Activated naive CD8-positive, alpha-beta T cell treated with anti-CD3 and anti-CD28 coated beads, Interleukin-2, amount 10 ng/mL, durations not matched to agents 7 days and 5 days (primary cell): ENCODE measurements around the gene FLT4. TPM values are rescaled to one million over a fixed set of nuclear protein-coding genes. Genes with fewer than 3 reads are reported as not detected.

Experiments
- ATAC-seq: fragments of 150-1000 bp; cut with Tn5 transposase; one replicate; pipeline ENCODE4 v1.10.0; 2021; ENCODE audit warnings: low read depth, moderate library complexity
- POLR2A ChIA-PET: fragments of 350-600 bp; sonication (Branson Sonifier 250); formaldehyde crosslinking; loops from one replicate; lab custom pipeline; 2021; ENCODE audit warnings: antibody characterized with exemption; lab: Charles Lee
- DNase-seq: peaks from one replicate; pipeline ENCODE4 v3.0.0; 2021
- H3K27ac Mint-ChIP-seq: one replicate; pipeline ENCODE4 v1.8.0; 2022; ENCODE audit warnings: mild to moderate bottlenecking, mixed read lengths
- H3K27me3 Mint-ChIP-seq: one replicate; pipeline ENCODE4 v1.8.0; 2022; ENCODE audit warnings: mild to moderate bottlenecking, moderate library complexity, mixed read lengths
- H3K36me3 Mint-ChIP-seq: one replicate; pipeline ENCODE4 v1.8.0; 2021; ENCODE audit warnings: mild to moderate bottlenecking, mixed read lengths
- H3K4me1 Mint-ChIP-seq: one replicate; pipeline ENCODE4 v1.8.0; 2021; ENCODE audit warnings: mixed read lengths
- H3K4me3 Mint-ChIP-seq: one replicate; pipeline ENCODE4 v1.8.0; 2022; ENCODE audit warnings: mild to moderate bottlenecking, moderate library complexity, mixed read lengths
- H3K9me3 Mint-ChIP-seq: one replicate; pipeline ENCODE4 v1.8.0; 2021; ENCODE audit warnings: mixed read lengths
- total RNA-seq, 2 experiments: library from RNA; stranded (reverse); gene quantifications; one replicate each; pipeline ENCODE4 v1.2.3, GENCODE V29; 2021

Gene FLT4
- total RNA-seq, 2 experiments from 2014 or later, result 11.6 to 13.2 TPM

GRCh38 chr5:180633283-180634177 lies 15.9 kb downstream of the FLT4 start:
- no peaks in the 10 kb centered on the region for H3K4me1 Mint-ChIP-seq
- no peaks in the 10 kb centered on the region for H3K36me3 Mint-ChIP-seq
- H3K4me3 Mint-ChIP-seq, result no peak overlapping the region
- no peaks in the 10 kb centered on the region for H3K9me3 Mint-ChIP-seq
- DNase-seq, result no peak
- POLR2A ChIA-PET, result no interaction called here
- ATAC-seq, result no peak
- H3K27ac Mint-ChIP-seq, result no peak overlapping the region
- H3K27me3 Mint-ChIP-seq, result no peaks in the 10 kb centered on the region

- H3K27ac Mint-ChIP-seq, result no peak overlapping the region
- no peaks in the 10 kb centered on the region for H3K36me3 Mint-ChIP-seq
- DNase-seq (no peak), ATAC-seq (no peak)
- H3K4me3 Mint-ChIP-seq, result no peak overlapping the region
- POLR2A ChIA-PET, result no interaction called here
- no peaks in the 10 kb centered on the region for H3K4me1 Mint-ChIP-seq
- no peaks in the 10 kb centered on the region for H3K27me3 Mint-ChIP-seq
- no peaks in the 10 kb centered on the region for H3K9me3 Mint-ChIP-seq
Observed at GRCh38 chr5:180632768-180633167, 16.6 kb downstream of the FLT4 start.

- Mint-ChIP-seq H3K27ac (no peak overlapping the region), H3K9me3 (no peaks in the 10 kb centered on the region), H3K27me3 (no peaks in the 10 kb centered on the region), H3K36me3 (no peaks in the 10 kb centered on the region), H3K4me3 (no peak overlapping the region), H3K4me1 (no peaks in the 10 kb centered on the region)
- POLR2A ChIA-PET, result no interaction called here
- ATAC-seq, result no peak
- no peak for DNase-seq
Observed at GRCh38 chr5:180631549-180632383, 17.6 kb downstream of the FLT4 start.

GRCh38 chr5:180630426-180630825 lies 19.0 kb downstream of the FLT4 start:
- Mint-ChIP-seq H3K9me3 (no peaks in the 10 kb centered on the region), H3K36me3 (no peaks in the 10 kb centered on the region), H3K4me1 (no peaks in the 10 kb centered on the region), H3K4me3 (no peak overlapping the region), H3K27ac (no peak overlapping the region), H3K27me3 (no peaks in the 10 kb centered on the region)
- POLR2A ChIA-PET, result no interaction called here
- DNase-seq (no peak), ATAC-seq (no peak)

- no peak for ATAC-seq
- no peak overlapping the region for H3K4me3 Mint-ChIP-seq
- H3K27ac Mint-ChIP-seq, result no peak overlapping the region
- no peak for DNase-seq
- POLR2A ChIA-PET, result no interaction called here
- no peaks in the 10 kb centered on the region for H3K36me3 Mint-ChIP-seq
- no peaks in the 10 kb centered on the region for H3K9me3 Mint-ChIP-seq
- H3K27me3 Mint-ChIP-seq, result no peaks in the 10 kb centered on the region
- H3K4me1 Mint-ChIP-seq, result peaks cover 2% of the 10 kb centered on the region
Observed at GRCh38 chr5:180629831-180630382, 19.5 kb downstream of the FLT4 start.

GRCh38 chr5:180628827-180629750 lies 20.3 kb downstream of the FLT4 start:
- H3K4me3 Mint-ChIP-seq, result no peak overlapping the region
- no peak overlapping the region for H3K27ac Mint-ChIP-seq
- POLR2A ChIA-PET, result no interaction called here
- DNase-seq, result no peak
- ATAC-seq, result no peak
- no peaks in the 10 kb centered on the region for H3K36me3 Mint-ChIP-seq
- no peaks in the 10 kb centered on the region for H3K27me3 Mint-ChIP-seq
- H3K4me1 Mint-ChIP-seq, result peaks cover 2% of the 10 kb centered on the region
- no peaks in the 10 kb centered on the region for H3K9me3 Mint-ChIP-seq

GRCh38 chr5:180628211-180628610 lies 21.2 kb downstream of the FLT4 start:
- DNase-seq, result no peak
- peaks cover 5% of the 10 kb centered on the region for H3K4me1 Mint-ChIP-seq
- POLR2A ChIA-PET, result no interaction called here
- no peak overlapping the region for H3K27ac Mint-ChIP-seq
- H3K4me3 Mint-ChIP-seq, result no peak overlapping the region
- no peaks in the 10 kb centered on the region for H3K36me3 Mint-ChIP-seq
- H3K27me3 Mint-ChIP-seq, result no peaks in the 10 kb centered on the region
- H3K9me3 Mint-ChIP-seq, result no peaks in the 10 kb centered on the region
- ATAC-seq, result no peak

GRCh38 chr5:180627386-180628120 lies 21.8 kb downstream of the FLT4 start:
- no peaks in the 10 kb centered on the region for H3K27me3 Mint-ChIP-seq
- H3K27ac Mint-ChIP-seq, result no peak overlapping the region
- DNase-seq (no peak), ATAC-seq (no peak)
- H3K4me3 Mint-ChIP-seq, result no peak overlapping the region
- POLR2A ChIA-PET, result no interaction called here
- no peaks in the 10 kb centered on the region for H3K9me3 Mint-ChIP-seq
- H3K36me3 Mint-ChIP-seq, result no peaks in the 10 kb centered on the region
- H3K4me1 Mint-ChIP-seq, result peaks cover 9% of the 10 kb centered on the region

- Mint-ChIP-seq H3K36me3 (no peaks in the 10 kb centered on the region), H3K27me3 (no peaks in the 10 kb centered on the region), H3K27ac (no peak overlapping the region), H3K9me3 (no peaks in the 10 kb centered on the region), H3K4me3 (no peak overlapping the region), H3K4me1 (peaks cover 10% of the 10 kb centered on the region)
- DNase-seq (no peak), ATAC-seq (no peak)
- POLR2A ChIA-PET, result interaction anchor here (0.6 kb wide), 1 partner anchor 25 kb away, joined by 5 read pairs; no protein-coding TSS in a partner anchor
Observed at GRCh38 chr5:180626661-180627385, 22.6 kb downstream of the FLT4 start.

GRCh38 chr5:180625791-180626660 lies 23.4 kb downstream of the FLT4 start:
- H3K4me3 Mint-ChIP-seq, result no peak overlapping the region
- no peak overlapping the region for H3K27ac Mint-ChIP-seq
- no peak for DNase-seq
- no peaks in the 10 kb centered on the region for H3K9me3 Mint-ChIP-seq
- no peak for ATAC-seq
- H3K27me3 Mint-ChIP-seq, result no peaks in the 10 kb centered on the region
- H3K36me3 Mint-ChIP-seq, result no peaks in the 10 kb centered on the region
- peaks cover 10% of the 10 kb centered on the region for H3K4me1 Mint-ChIP-seq
- POLR2A ChIA-PET, result interaction anchor here (0.6 kb wide), 1 partner anchor 26 kb away, joined by 5 read pairs; no protein-coding TSS in a partner anchor
